Fibroblast of lung (primary cell): ENCODE measurements around the gene ZNF507. TPM values are rescaled to one million over a fixed set of nuclear protein-coding genes. Genes with fewer than 3 reads are reported as not detected.

Source experiments
- DNase-seq, 2 donors: peaks; one replicate each; pipeline versions ENCODE4 v3.0.0 to v3.0.0-alpha.2; 2010; ENCODE audit warnings: low read depth in 2 of 2
- H2AFZ ChIP-seq: 2 replicates; pipeline ENCODE4 v1.5.1; 2012; ENCODE audit warnings: low read length, control low read depth, inconsistent platforms
- H3K27ac ChIP-seq: 2 replicates; pipeline ENCODE4 v1.5.1; 2011; ENCODE audit warnings: low read length, control low read depth; ENCODE audit not compliant: insufficient read depth
- H3K27me3 ChIP-seq: 2 replicates; pipeline ENCODE4 v1.5.1; 2011; ENCODE audit warnings: mild to moderate bottlenecking, low read length; ENCODE audit not compliant: control insufficient read depth, insufficient read depth
- H3K36me3 ChIP-seq: 2 replicates; pipeline ENCODE4 v1.5.1; 2011; ENCODE audit warnings: low read length; ENCODE audit not compliant: control insufficient read depth, insufficient read depth
- H3K4me1 ChIP-seq: 2 replicates; pipeline ENCODE4 v1.5.1; 2011; ENCODE audit warnings: low read length; ENCODE audit not compliant: control insufficient read depth, insufficient read depth; ENCODE audit errors: extremely low read depth
- H3K4me2 ChIP-seq: 2 replicates; pipeline ENCODE4 v1.5.1; 2011; ENCODE audit warnings: low read length, control low read depth; ENCODE audit not compliant: insufficient read depth; ENCODE audit errors: extremely low read depth
- H3K4me3 ChIP-seq, 4 experiments: fragments of 200-600 bp in 1 of 4; sonication (generic) in 1 of 4; replicated peaks in 1 of 4; 2 replicates each; pipeline ENCODE4 v1.5.1; 2011 to 2016; ENCODE audit warnings: low read length in 4 of 4, low read depth in 3 of 4, mild to moderate bottlenecking in 3 of 4, control low read depth in 2 of 4, inconsistent platforms in 1 of 4, mixed read lengths in 1 of 4; ENCODE audit not compliant: insufficient read depth in 1 of 4; ENCODE audit errors: control extremely low read depth in 1 of 4
- H3K79me2 ChIP-seq: 2 replicates; pipeline ENCODE4 v1.5.1; 2012; ENCODE audit warnings: mild to moderate bottlenecking, low read length, inconsistent platforms; ENCODE audit not compliant: control insufficient read depth, insufficient read depth
- H3K9ac ChIP-seq: 2 replicates; pipeline ENCODE4 v1.5.1; 2011; ENCODE audit warnings: mild to moderate bottlenecking, low read length, control low read depth; ENCODE audit not compliant: insufficient read depth
- H3K9me3 ChIP-seq: 2 replicates; pipeline ENCODE4 v1.5.1; 2012; ENCODE audit warnings: low read depth, low read length; ENCODE audit not compliant: control insufficient read depth, insufficient read depth
- H4K20me1 ChIP-seq: 2 replicates; pipeline ENCODE4 v1.5.1; 2011; ENCODE audit warnings: low read length; ENCODE audit not compliant: control insufficient read depth, insufficient read depth; ENCODE audit errors: extremely low read depth
- CTCF ChIP-seq, 2 donors: IDR thresholded peaks in 1 of 2; conservative IDR thresholded peaks in 1 of 2; 1 replicate in 1 of 2; 2 replicates in 1 of 2; pipeline ENCODE4 v1.5.1; 2011 to 2012; ENCODE audit warnings: low read length in 2 of 2, control low read depth in 1 of 2, inconsistent platforms in 1 of 2, low read depth in 1 of 2, mild to moderate bottlenecking in 1 of 2
- EZH2 ChIP-seq: IDR thresholded peaks from 2 replicates; pipeline ENCODE4 v1.5.1; 2012; ENCODE audit warnings: low read length, control low read depth, mild to moderate bottlenecking; ENCODE audit errors: missing control alignments
- polyA plus RNA-seq, 2 donors: library from polyadenylated mRNA; depleted of rRNA in 1 of 2; stranded (reverse) in 1 of 2; unstranded in 1 of 2; fragments of >200 nt; gene quantifications; 2 replicates each; pipeline ENCODE4 v1.2.1, GENCODE V29; 2011 to 2012; ENCODE audit warnings: missing spikeins in 1 of 2
- total RNA-seq: library from RNA; depleted of rRNA; stranded (reverse); fragments of >200 nt; gene quantifications from 2 replicates; pipeline ENCODE4 v1.2.1, GENCODE V29; 2014

Gene ZNF507
- total and polyA plus RNA-seq, 2 donors (not counting 1 experiment from before 2014, with no cell fraction given), result 12.1 to 17.8 TPM

- peaks cover 11% of the 10 kb centered on the region for H3K79me2 ChIP-seq
- H3K4me3 ChIP-seq, result peak overlapping the region; percentile 70 to 91 (median 85)
- no peaks in the 10 kb centered on the region for H3K9me3 ChIP-seq
- H4K20me1 ChIP-seq, result no peaks in the 10 kb centered on the region
- H3K4me2 ChIP-seq, result peak overlapping the region; percentile 55
- H2AFZ ChIP-seq, result no peak overlapping the region
- DNase-seq, result peak in 1 of 2 donors; percentile 9
- no peaks in the 10 kb centered on the region for H3K27me3 ChIP-seq
- peaks cover 3% of the 10 kb centered on the region for H3K4me1 ChIP-seq
- TF ChIP-seq CTCF (conservative IDR thresholded peaks at IDR 0.05 in 1 of 2, IDR thresholded peaks at IDR 0.05 in 1 of 2; ENCODE audit: low read depth in 1 of 2, low read length in 2 of 2) (no peak), EZH2 (no peak)
- no peaks in the 10 kb centered on the region for H3K36me3 ChIP-seq
- H3K9ac ChIP-seq, result peak overlapping the region; percentile 98
- H3K27ac ChIP-seq, result peak overlapping the region; percentile 96
Observed at GRCh38 chr19:32404213-32404932, 59.0 kb downstream of the ZNF507 start.

GRCh38 chr19:32404933-32405430, 59.6 kb downstream of the ZNF507 start:
- no peaks in the 10 kb centered on the region for H3K27me3 ChIP-seq
- no peaks in the 10 kb centered on the region for H4K20me1 ChIP-seq
- H3K4me2 ChIP-seq, result peak overlapping the region; percentile 55
- H3K27ac ChIP-seq, result peak overlapping the region; percentile 96
- no peaks in the 10 kb centered on the region for H3K9me3 ChIP-seq
- DNase-seq, result peak; percentile 41 to 43
- H2AFZ ChIP-seq, result peak overlapping the region; percentile 26
- H3K4me1 ChIP-seq, result peaks cover 3% of the 10 kb centered on the region
- TF ChIP-seq EZH2 (no peak), CTCF (conservative IDR thresholded peaks at IDR 0.05 in 1 of 2, IDR thresholded peaks at IDR 0.05 in 1 of 2; ENCODE audit: low read depth in 1 of 2, low read length in 2 of 2) (no peak)
- H3K79me2 ChIP-seq, result peaks cover 11% of the 10 kb centered on the region
- peak overlapping the region; percentile 70 to 91 (median 85) for H3K4me3 ChIP-seq
- no peaks in the 10 kb centered on the region for H3K36me3 ChIP-seq
- peak overlapping the region; percentile 98 for H3K9ac ChIP-seq

DNA sequence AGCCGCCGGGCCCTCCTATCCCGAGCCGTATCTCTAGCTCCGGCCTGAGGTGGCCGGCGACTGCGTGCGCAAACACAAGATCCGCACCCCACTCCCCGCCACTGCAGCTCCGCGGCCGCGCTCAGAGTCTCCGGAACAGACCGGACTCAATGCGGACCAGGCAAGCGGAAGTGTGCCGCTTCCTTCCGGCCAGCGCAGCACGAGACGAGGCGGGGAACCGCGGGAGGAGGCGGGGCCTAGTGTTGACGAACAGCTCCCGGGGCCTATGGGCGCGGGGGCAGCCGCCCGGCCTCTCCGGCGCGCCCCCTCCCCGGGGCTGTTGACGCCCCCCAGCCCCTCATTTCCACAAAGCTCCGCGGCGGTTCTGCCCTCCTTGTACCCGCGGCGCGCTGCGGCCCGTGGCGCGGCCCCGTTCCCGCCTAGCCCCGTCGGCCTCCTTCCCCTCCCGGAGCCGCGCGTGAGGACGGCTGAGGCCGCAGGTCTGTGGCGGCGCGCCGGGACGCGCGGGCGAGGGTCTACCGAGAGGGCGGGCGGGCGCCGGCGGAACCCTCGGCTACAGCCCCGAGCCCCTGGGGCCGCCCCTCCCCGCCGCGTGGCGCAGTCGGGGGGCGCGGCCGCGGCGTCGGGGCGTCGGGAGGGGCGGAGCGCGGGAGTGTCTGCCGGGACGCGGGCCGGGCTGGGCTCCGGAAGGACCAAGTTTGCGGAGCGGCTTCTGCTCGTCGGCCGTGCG, 60.2 kb downstream of the ZNF507 start, which contains the start of gene DPY19L3:
Gene DPY19L3 (plus strand): TSS at position 340 of the 730 bp plus-strand sequence. CDS start 2,484 bp downstream, outside the sequence.
- H3K4me3 ChIP-seq, result peak within 1 kb of the TSS; percentile 70 to 91 (median 85)
- TF ChIP-seq EZH2, result no peak
- no peak for TF ChIP-seq CTCF (conservative IDR thresholded peaks at IDR 0.05 in 1 of 2, IDR thresholded peaks at IDR 0.05 in 1 of 2; ENCODE audit: low read depth in 1 of 2, low read length in 2 of 2)
- peak within 1 kb of the TSS; percentile 98 for H3K9ac ChIP-seq
- no peaks in the 10 kb centered on the region for H3K36me3 ChIP-seq
- H3K27me3 ChIP-seq, result no peaks in the 10 kb centered on the region
- H3K27ac ChIP-seq, result peak within 1 kb of the TSS; percentile 96
- DNase-seq, result peak; percentile 90 to 93
- no peaks in the 10 kb centered on the region for H4K20me1 ChIP-seq
- H3K9me3 ChIP-seq, result no peaks in the 10 kb centered on the region
- H3K4me2 ChIP-seq, result peak within 1 kb of the TSS; percentile 90
- H3K79me2 ChIP-seq, result peaks cover 11% of the 10 kb centered on the region
- peaks cover 3% of the 10 kb centered on the region for H3K4me1 ChIP-seq
- H2AFZ ChIP-seq, result peak within 1 kb of the TSS; percentile 45
